ENCODE data around the gene WNT2B.

WNT2B gene

GRCh38 chr1:112542206-112542973 is 33.6 kb downstream of the WNT2B start:
- H3K9me3 ChIP-seq (ENCODE audit: insufficient read depth, low read length), result no peaks in the 10 kb centered on the region
- no peaks in the 10 kb centered on the region for H3K36me3 ChIP-seq (replicated peaks; ENCODE audit: low read depth, low read length)
- H3K9ac ChIP-seq (ENCODE audit: low read length), result no peak overlapping the region
- H3K27ac ChIP-seq (ENCODE audit: low read length), result no peak overlapping the region
- H3K79me2 ChIP-seq (ENCODE audit: low read length), result no peaks in the 10 kb centered on the region
- H3K4me3 ChIP-seq (ENCODE audit: low read length), result no peak overlapping the region
- no peaks in the 10 kb centered on the region for H3K4me1 ChIP-seq (ENCODE audit: low read length)
- H3K4me2 ChIP-seq (ENCODE audit: low read length), result no peak overlapping the region
- TF ChIP-seq EZH2phosphoT487 (IDR thresholded peaks at IDR 0.05; ENCODE audit: low read depth), result no peak
- no peak for TF ChIP-seq CTCF (IDR thresholded peaks at IDR 0.05; ENCODE audit: low read depth, low read length)
- H4K20me1 ChIP-seq (ENCODE audit: insufficient read depth, low read length), result no peaks in the 10 kb centered on the region
- H2AFZ ChIP-seq (ENCODE audit: low read depth, low read length), result no peak overlapping the region
- no peaks in the 10 kb centered on the region for H3K27me3 ChIP-seq (ENCODE audit: low read depth, low read length)

DNA sequence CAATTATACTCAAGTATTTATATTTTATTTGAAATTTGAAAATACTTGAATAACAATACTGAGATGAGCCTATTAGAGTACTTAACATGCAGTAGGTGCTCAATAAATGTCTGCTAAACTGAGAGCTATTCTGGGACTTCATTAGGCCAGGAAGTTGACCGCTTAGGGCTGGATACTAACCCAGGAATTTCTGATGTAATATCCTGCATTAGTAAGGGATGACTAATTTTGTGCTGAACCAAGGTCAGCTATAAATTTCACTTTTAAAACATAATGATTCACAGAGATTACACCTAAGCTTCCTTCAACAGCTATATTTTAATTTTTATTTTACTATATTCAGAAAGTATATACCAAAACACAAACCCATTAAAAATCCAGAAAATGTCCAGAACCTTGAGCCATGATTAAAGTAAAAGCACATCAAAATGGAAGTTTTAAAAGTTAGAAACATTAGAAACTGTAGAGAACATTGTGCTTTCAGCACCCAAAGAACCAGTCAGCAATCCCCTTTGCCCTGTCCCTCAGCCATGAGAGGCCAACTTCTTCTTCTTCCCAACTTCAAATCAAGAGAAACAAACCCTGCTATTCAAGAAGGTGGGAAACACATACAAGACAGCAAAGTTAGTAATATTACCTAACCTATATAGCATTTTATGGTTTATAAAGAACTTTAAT is 35.4 kb downstream of the WNT2B start:
- no peak for TF ChIP-seq CTCF (IDR thresholded peaks at IDR 0.05; ENCODE audit: low read depth, low read length)
- TF ChIP-seq EZH2phosphoT487 (IDR thresholded peaks at IDR 0.05; ENCODE audit: low read depth), result no peak
- no peak overlapping the region for H3K9ac ChIP-seq (ENCODE audit: low read length)
- no peak overlapping the region for H3K4me2 ChIP-seq (ENCODE audit: low read length)
- no peaks in the 10 kb centered on the region for H3K79me2 ChIP-seq (ENCODE audit: low read length)
- H4K20me1 ChIP-seq (ENCODE audit: insufficient read depth, low read length), result no peaks in the 10 kb centered on the region
- H3K27me3 ChIP-seq (ENCODE audit: low read depth, low read length), result no peaks in the 10 kb centered on the region
- H3K4me1 ChIP-seq (ENCODE audit: low read length), result no peaks in the 10 kb centered on the region
- H3K27ac ChIP-seq (ENCODE audit: low read length), result no peak overlapping the region
- no peaks in the 10 kb centered on the region for H3K9me3 ChIP-seq (ENCODE audit: insufficient read depth, low read length)
- H3K36me3 ChIP-seq (replicated peaks; ENCODE audit: low read depth, low read length), result no peaks in the 10 kb centered on the region
- H3K4me3 ChIP-seq (ENCODE audit: low read length), result no peak overlapping the region
- no peak overlapping the region for H2AFZ ChIP-seq (ENCODE audit: low read depth, low read length)

GRCh38 chr1:112544751-112545150 is 36.0 kb downstream of the WNT2B start:
- no peaks in the 10 kb centered on the region for H3K4me1 ChIP-seq (ENCODE audit: low read length)
- no peak for TF ChIP-seq CTCF (IDR thresholded peaks at IDR 0.05; ENCODE audit: low read depth, low read length)
- TF ChIP-seq EZH2phosphoT487 (IDR thresholded peaks at IDR 0.05; ENCODE audit: low read depth), result no peak
- H3K4me2 ChIP-seq (ENCODE audit: low read length), result no peak overlapping the region
- no peak overlapping the region for H2AFZ ChIP-seq (ENCODE audit: low read depth, low read length)
- no peak overlapping the region for H3K27ac ChIP-seq (ENCODE audit: low read length)
- H3K27me3 ChIP-seq (ENCODE audit: low read depth, low read length), result no peaks in the 10 kb centered on the region
- no peaks in the 10 kb centered on the region for H4K20me1 ChIP-seq (ENCODE audit: insufficient read depth, low read length)
- H3K9ac ChIP-seq (ENCODE audit: low read length), result no peak overlapping the region
- no peaks in the 10 kb centered on the region for H3K9me3 ChIP-seq (ENCODE audit: insufficient read depth, low read length)
- no peak overlapping the region for H3K4me3 ChIP-seq (ENCODE audit: low read length)
- H3K36me3 ChIP-seq (replicated peaks; ENCODE audit: low read depth, low read length), result no peaks in the 10 kb centered on the region
- H3K79me2 ChIP-seq (ENCODE audit: low read length), result no peaks in the 10 kb centered on the region

DNA sequence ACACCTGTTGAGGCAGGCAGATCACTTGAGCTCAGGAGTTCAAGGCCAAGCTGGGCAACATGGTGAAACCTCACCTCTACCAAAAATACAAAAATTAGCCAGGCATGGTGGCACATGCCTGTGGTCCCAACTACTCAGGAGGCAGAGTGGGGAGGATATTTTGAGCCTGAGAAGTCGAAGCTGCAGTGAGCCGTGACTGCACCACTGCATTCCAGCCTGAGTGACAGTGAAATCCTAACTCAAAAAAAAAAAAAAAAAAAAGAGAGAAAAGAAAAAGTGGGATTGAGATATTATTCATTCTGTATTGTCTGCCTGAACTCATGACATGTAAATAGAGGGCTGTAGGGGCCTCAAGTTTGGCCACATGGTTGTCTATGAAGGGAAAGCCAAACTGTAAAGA is 37.3 kb downstream of the WNT2B start:
- no peak overlapping the region for H3K4me3 ChIP-seq (ENCODE audit: low read length)
- no peak overlapping the region for H2AFZ ChIP-seq (ENCODE audit: low read depth, low read length)
- H3K36me3 ChIP-seq (replicated peaks; ENCODE audit: low read depth, low read length), result no peaks in the 10 kb centered on the region
- H3K79me2 ChIP-seq (ENCODE audit: low read length), result no peaks in the 10 kb centered on the region
- no peaks in the 10 kb centered on the region for H4K20me1 ChIP-seq (ENCODE audit: insufficient read depth, low read length)
- no peak overlapping the region for H3K27ac ChIP-seq (ENCODE audit: low read length)
- H3K9ac ChIP-seq (ENCODE audit: low read length), result no peak overlapping the region
- no peaks in the 10 kb centered on the region for H3K27me3 ChIP-seq (ENCODE audit: low read depth, low read length)
- no peaks in the 10 kb centered on the region for H3K4me1 ChIP-seq (ENCODE audit: low read length)
- TF ChIP-seq CTCF (IDR thresholded peaks at IDR 0.05; ENCODE audit: low read depth, low read length) (no peak), EZH2phosphoT487 (IDR thresholded peaks at IDR 0.05; ENCODE audit: low read depth) (no peak)
- H3K9me3 ChIP-seq (ENCODE audit: insufficient read depth, low read length), result no peaks in the 10 kb centered on the region
- no peak overlapping the region for H3K4me2 ChIP-seq (ENCODE audit: low read length)

All from OCI-LY3 (cell line).